NCI-H2107 treated with DMSO at 0.1 percent for 48 hours (cell line): ENCODE results near the gene CRELD2.

Experiments used
- DNase-seq: peaks from one replicate; lab custom pipeline; 2025; ENCODE audit not compliant: unreplicated experiment; lab: John Stamatoyannopoulos, UW

Gene CRELD2

GRCh38 chr22:49929994-49930575, 11.7 kb downstream of the CRELD2 start:
- no peak for DNase-seq

- DNase-seq = peak; percentile 66
These were observed 12.4 kb downstream of the CRELD2 start for GRCh38 chr22:49930596-49931412.

DNA sequence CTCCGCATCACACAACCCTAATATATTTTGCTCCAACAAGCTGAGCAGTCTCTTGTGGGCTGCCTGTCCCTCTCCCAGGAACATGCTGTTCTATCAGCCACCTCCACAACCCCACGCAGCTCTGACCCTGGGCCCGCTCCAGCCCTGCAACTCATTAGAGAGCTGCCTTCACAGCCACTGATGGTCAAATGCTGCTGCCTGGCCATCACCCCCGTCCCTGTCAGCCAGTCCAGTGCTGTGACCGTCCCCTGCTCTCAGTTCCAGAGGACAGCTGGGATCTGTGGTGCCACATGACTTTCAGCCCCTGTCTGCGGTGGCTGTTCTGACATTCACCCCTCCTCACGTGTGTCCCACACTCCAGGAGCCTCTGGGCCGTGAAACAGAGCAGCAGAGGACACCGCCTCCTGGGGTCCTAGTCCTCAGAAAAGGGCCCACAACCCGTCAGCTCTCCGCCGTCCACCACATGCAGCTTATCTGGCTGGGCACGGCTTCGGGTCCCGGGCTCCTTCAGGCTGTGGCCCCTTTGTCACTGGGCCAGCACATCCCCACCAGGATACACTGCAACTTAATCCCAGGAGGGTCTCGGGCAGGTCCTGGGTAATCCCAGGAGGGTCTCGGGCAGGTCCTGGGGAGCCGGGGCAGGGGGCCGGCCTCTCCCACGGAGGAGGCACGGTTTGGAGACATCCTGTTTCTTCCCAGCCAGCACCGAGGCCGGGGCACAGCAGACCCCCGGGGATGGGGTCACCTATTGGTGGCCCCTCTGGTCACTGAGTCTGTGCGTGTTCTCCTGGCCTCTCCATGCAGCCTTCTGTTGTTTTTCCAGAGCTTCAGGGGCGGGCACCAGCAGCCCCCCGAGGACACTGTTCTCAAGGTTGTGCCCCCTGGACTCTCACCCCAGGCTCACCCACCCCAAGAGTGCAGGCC, 15.1 kb downstream of the CRELD2 start:
- no peak for DNase-seq

GRCh38 chr22:49934160-49934890, 15.9 kb downstream of the CRELD2 start:
- DNase-seq = no peak

GRCh38 chr22:49934891-49935557, 16.6 kb downstream of the CRELD2 start:
- DNase-seq = no peak

- no peak for DNase-seq
These were observed 17.1 kb downstream of the CRELD2 start for GRCh38 chr22:49935561-49935960.

- DNase-seq = no peak
These were observed 17.9 kb downstream of the CRELD2 start for GRCh38 chr22:49936018-49936972.

DNA sequence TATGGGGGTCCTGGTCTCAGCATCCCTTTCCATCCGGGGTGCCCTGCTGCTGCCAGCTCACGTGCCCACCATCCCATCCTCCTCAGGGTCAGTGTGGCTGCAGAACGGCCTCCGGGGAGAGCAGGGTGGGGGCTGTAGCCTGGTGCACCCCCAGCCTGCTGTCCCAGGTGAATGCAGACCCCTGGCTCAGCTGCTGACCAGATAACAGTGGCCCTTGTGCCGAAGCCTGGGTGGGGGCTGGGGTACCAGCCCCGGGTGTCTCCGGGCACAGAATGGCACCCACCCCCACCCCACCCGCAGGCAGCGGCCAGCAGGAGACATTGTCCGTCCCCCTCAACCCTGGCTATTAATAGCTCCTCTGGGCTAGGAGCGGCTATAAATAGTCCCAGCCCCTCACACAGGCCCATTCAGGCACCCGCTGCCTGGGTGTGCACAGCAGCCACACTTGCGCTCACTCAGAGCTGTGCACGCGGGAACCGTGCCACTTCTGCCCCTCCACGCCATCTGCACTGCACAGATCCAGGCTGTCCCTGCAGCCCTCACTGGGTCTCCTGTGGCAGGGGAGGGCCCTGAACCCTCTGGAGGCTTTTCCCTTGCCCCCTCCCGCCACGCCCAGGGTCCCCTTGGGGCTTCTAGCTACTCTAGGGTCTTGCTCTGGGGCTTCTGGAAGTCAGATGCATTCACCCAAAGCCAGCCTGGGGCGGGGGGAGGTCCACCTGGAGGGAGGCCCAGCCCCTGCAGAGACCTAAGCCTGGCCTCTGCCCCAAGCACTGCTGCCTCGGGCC, 18.7 kb downstream of the CRELD2 start:
- no peak for DNase-seq

- no peak for DNase-seq
These were observed 19.5 kb downstream of the CRELD2 start for GRCh38 chr22:49937758-49938564.

DNA sequence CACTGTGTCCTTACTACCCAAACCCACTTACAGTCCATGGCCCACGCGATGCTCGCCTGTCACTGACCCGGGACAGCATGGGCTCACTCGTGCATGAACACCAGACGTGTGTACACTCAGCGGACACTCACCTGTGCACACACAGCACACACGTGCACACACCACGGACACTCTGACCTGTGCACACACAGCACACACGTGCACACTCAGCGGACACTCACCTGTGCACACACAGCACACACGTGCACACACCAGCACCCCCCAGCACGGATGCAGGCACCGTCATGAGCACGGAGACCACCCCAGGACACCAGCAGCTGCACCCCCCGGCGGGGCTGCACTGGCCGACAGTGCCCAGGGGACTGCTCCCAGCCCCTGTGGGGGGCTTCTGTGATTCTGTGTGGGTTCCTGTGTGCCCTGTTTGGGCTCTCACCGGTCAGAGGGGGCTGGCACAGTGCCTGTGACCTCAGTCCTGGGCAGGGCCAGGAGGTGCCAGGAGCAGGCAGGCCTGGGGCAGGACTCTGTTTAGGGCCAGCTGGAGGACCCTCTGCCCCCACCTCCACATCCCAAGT, 20.2 kb downstream of the CRELD2 start:
- no peak for DNase-seq

DNA sequence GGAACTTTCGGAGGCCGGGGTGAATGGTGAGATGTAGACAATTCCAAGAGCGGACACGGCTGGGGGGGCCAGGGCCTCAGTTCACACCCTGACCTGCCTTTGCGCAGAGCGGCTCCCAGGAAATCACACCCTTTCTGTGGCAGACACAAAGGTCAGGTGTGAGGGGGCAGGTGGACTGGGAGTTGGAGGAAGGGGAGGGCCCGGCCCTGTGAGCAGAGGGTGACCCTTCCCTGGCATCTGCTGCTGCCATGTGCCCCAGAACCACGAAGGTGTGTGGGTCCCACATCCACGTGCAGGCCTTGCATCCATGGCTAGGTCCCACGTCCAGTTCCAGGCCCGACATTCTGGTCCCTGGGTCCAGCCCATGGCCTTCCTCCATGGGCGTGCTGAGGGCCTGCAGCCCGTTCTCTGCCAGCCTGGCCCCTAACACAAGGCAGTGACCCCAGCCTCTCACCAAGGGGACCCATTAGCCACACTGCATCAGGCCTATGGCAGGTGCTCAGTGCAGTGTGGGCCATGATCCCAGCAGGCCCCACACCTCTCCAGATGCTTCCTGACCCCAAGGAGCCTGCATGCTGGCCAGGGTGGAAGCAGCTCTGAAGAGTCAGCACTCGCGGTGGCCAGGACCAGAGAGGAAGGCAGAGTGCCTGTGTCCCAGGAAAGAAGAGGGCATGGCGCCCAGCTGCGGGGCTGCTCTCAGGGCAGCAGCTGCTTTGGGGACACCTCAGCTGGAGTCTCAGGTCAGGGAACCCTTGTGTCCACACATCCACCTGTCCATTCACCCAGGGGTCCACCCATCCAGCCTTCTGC, 23.3 kb downstream of the CRELD2 start:
- no peak for DNase-seq

- DNase-seq = no peak
These were observed 24.4 kb downstream of the CRELD2 start for GRCh38 chr22:49942565-49943404.

DNA sequence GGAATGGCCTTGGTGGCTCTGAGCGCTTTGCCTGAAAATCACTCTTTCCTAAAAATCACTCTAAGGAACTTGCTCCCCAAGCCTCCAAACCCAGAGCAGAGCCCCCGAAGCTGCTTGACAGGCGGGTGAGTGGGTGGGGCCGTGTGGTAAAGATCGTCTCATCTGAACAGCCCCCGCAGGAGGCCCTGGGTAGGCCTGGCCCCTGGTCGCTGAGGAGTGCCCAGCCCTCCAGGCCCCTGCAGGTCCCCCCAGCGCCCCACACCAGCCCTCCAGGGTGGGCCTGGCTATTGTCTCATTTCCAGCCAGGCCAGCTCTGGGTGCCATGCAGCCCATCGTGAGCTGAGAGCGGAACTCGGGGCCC, 25.0 kb downstream of the CRELD2 start:
- no peak for DNase-seq

- DNase-seq = no peak
These were observed 25.5 kb downstream of the CRELD2 start for GRCh38 chr22:49943771-49944398.

GRCh38 chr22:49944399-49944891, 26.0 kb downstream of the CRELD2 start:
- no peak for DNase-seq
